Left cardiac atrium (tissue), 4 donors: Measurements from ENCODE around the gene CHRNB2. TPM values are rescaled to one million over a fixed set of nuclear protein-coding genes. Genes with fewer than 3 reads are reported as not detected.
"Not testable (repeated sequence)": the region's sequence is repeated elsewhere in the genome, so short reads cannot be mapped to it uniquely, and the experiment has no call there.

Experiments used
- ATAC-seq, 2 donors: fragments of 200-7000 bp; cut with Tn5 transposase; one replicate each; pipeline ENCODE4 v1.9.1; 2020; ENCODE audit warnings: mild to moderate bottlenecking in 2 of 2, moderate library complexity in 2 of 2
- DNase-seq: peaks from one replicate; pipeline ENCODE4 v3.0.0-alpha.2; 2020
- intact Hi-C, 2 donors: fragments of 100-400 bp; cut with DNase I; formaldehyde crosslinking; loops; one replicate each; pipeline versions ENCODE4 v1.14.1 to v1.15.1; 2022 to 2023
- long read RNA-seq: library from polyadenylated mRNA; unstranded; transcript quantifications from one replicate; pipeline ENCODE4 v2.0.0, GENCODE V29; 2021
- total RNA-seq, 2 donors: library from RNA; stranded (reverse); fragmentation: NEBNext Ultra II Directional; extraction: Animal tissue kit (Norgen Biotek cat#: 25700); gene quantifications; one replicate each; pipeline ENCODE4 v1.2.1, GENCODE V29; 2021
- donor health status: DM: no; HTN: yes; CAD: no.
- donor health status: DM: no; HTN: yes; CAD: no; lungs with severe emphysema.
- donor health status: DM: yes; HTN: yes; CAD: no.
- donor health status: Dilated cardiomyopathy.

Gene CHRNB2
- total RNA-seq: under 1 TPM in 1 of 2 donors, not detected in 1; 0.05 TPM
- long read RNA-seq: 0 reads

GRCh38 chr1:154567386-154568156 is at the start of gene CHRNB2:
Gene CHRNB2 (plus strand): TSS chr1:154567778. CDS start chr1:154568045, 267 bp downstream.
- DNase-seq: peak; percentile 73
- peak; percentile 97 to 99 for ATAC-seq
- intact Hi-C loops: loop anchor here (10.0 kb wide), 2 partner anchors 187 to 197 kb away; no protein-coding TSS in a partner anchor

GRCh38 chr1:154519591-154519991 is 48.0 kb upstream of the CHRNB2 start:
- DNase-seq (peak; percentile 33), ATAC-seq (peak; percentile 42 to 81)
- intact Hi-C loops: no loop called here

GRCh38 chr1:154520333-154520732 is 47.2 kb upstream of the CHRNB2 start:
- peak; percentile 79 to 95 for ATAC-seq
- intact Hi-C loops: no loop called here
- peak; percentile 29 for DNase-seq

GRCh38 chr1:154521695-154522094 is 45.9 kb upstream of the CHRNB2 start:
- ATAC-seq (no peak), DNase-seq (no peak)
- intact Hi-C loops: no loop called here

GRCh38 chr1:154524881-154525280 is 42.7 kb upstream of the CHRNB2 start:
- DNase-seq: no peak
- no peak for ATAC-seq
- intact Hi-C loops: no loop called here

GRCh38 chr1:154527192-154527591 is 40.4 kb upstream of the CHRNB2 start:
- ATAC-seq: no peak
- no peak for DNase-seq
- intact Hi-C loops: no loop called here

- intact Hi-C loops: no loop called here
- ATAC-seq: no peak
- no peak for DNase-seq
Observed at GRCh38 chr1:154529308-154529707, 38.3 kb upstream of the CHRNB2 start.

- ATAC-seq, intact Hi-C loops, DNase-seq: not testable (repeated sequence)
Observed at GRCh38 chr1:154531950-154532349, 35.6 kb upstream of the CHRNB2 start.

GRCh38 chr1:154533952-154534844 is 33.4 kb upstream of the CHRNB2 start:
- ATAC-seq (no peak), DNase-seq (no peak)
- intact Hi-C loops: no loop called here

GRCh38 chr1:154536570-154536969 is 31.0 kb upstream of the CHRNB2 start:
- no peak for ATAC-seq
- DNase-seq: no peak
- intact Hi-C loops: no loop called here

- no peak for ATAC-seq
- intact Hi-C loops: no loop called here
- DNase-seq: no peak
Observed at GRCh38 chr1:154539486-154540483, 27.8 kb upstream of the CHRNB2 start.

- intact Hi-C loops: no loop called here
- DNase-seq: no peak
- ATAC-seq: no peak
Observed at GRCh38 chr1:154541231-154541630, 26.3 kb upstream of the CHRNB2 start.

GRCh38 chr1:154546264-154547063 is 21.1 kb upstream of the CHRNB2 start:
- ATAC-seq: peak; percentile 58 to 79
- peak; percentile 65 for DNase-seq
- intact Hi-C loops: no loop called here

- DNase-seq (no peak), ATAC-seq (no peak)
- intact Hi-C loops: no loop called here
Observed at GRCh38 chr1:154547105-154547732, 20.4 kb upstream of the CHRNB2 start.

- no peak for DNase-seq
- ATAC-seq: peak; percentile 60 to 62
- intact Hi-C loops: loop anchor here in 1 of 2 donors (2.0 kb wide), 1 partner anchor 67 kb away; no protein-coding TSS in a partner anchor
Observed at GRCh38 chr1:154548028-154548427, 19.6 kb upstream of the CHRNB2 start.

- ATAC-seq: no peak
- intact Hi-C loops: loop anchor here in 1 of 2 donors (2.0 kb wide), 1 partner anchor 68 kb away; no protein-coding TSS in a partner anchor
- DNase-seq: no peak
Observed at GRCh38 chr1:154549202-154549770, 18.3 kb upstream of the CHRNB2 start.

- DNase-seq: no peak
- ATAC-seq: no peak
- intact Hi-C loops: loop anchor here in 1 of 2 donors (5.0 kb wide), 1 partner anchor 73 kb away; no protein-coding TSS in a partner anchor
Observed at GRCh38 chr1:154550070-154550469, 17.5 kb upstream of the CHRNB2 start.
